ENCODE data around the gene LPCAT1. TPM values are rescaled to one million over a fixed set of nuclear protein-coding genes. Genes with fewer than 3 reads are reported as not detected.

The LPCAT1 gene
- total and polyA plus RNA-seq, 2 of the 4 experiments (the other 2 are of a cell fraction): 17.7 to 33.6 TPM

- Histone ChIP-seq H4K91ac (ENCODE audit: insufficient read depth, low read depth, low read length) (no peak overlapping the region), H2BK20ac (ENCODE audit: low read depth, low read length) (no peak overlapping the region), H2BK5ac (ENCODE audit: low read depth, low read length, poor library complexity, severe bottlenecking) (no peak overlapping the region), H3K18ac (ENCODE audit: low read depth, low read length) (no peak overlapping the region), H2AFZ (replicated peaks; ENCODE audit: low read length, poor library complexity) (no peak overlapping the region), H3K4me3 (ENCODE audit: insufficient read depth, low read depth, low read length) (no peak overlapping the region), H2BK120ac (ENCODE audit: low read depth, low read length) (no peak overlapping the region), H3K14ac (replicated peaks; ENCODE audit: low read depth, low read length) (no peak overlapping the region), H3K27ac (ENCODE audit: insufficient read depth, low read length) (no peak overlapping the region), H3K9me1 (ENCODE audit: insufficient read depth, low read length) (no peaks in the 10 kb centered on the region), H3K4ac (ENCODE audit: low read depth, low read length) (no peak overlapping the region), H4K5ac (ENCODE audit: low read depth, low read length) (no peak overlapping the region), H2BK15ac (ENCODE audit: low read depth, low read length) (no peak overlapping the region), H3K79me1 (ENCODE audit: low read depth in 1 of 2, low read length in 2 of 2) (no peaks in the 10 kb centered on the region), H4K20me1 (ENCODE audit: insufficient read depth, low read length) (no peaks in the 10 kb centered on the region), H3K9me3 (ENCODE audit: control insufficient read depth, insufficient read depth, low read length) (peaks cover 3% of the 10 kb centered on the region; the same call in 1 of the 2 replicates), H3K4me2 (ENCODE audit: low read depth, low read length) (no peak overlapping the region), H3K56ac (ENCODE audit: extremely low read depth, insufficient read depth, low read length) (no peak overlapping the region), H3K27me3 (ENCODE audit: control insufficient read depth, insufficient read depth, low read length) (peaks cover 56% of the 10 kb centered on the region), H2AK9ac (replicated peaks; ENCODE audit: low read depth, low read length, poor library complexity) (no peak overlapping the region), H3K36me3 (ENCODE audit: control insufficient read depth, insufficient read depth, low read length) (no peaks in the 10 kb centered on the region), H3K9ac (ENCODE audit: low read depth, low read length) (no peak overlapping the region), H3K4me1 (ENCODE audit: control insufficient read depth, insufficient read depth, low read length) (no peaks in the 10 kb centered on the region), H2AK5ac (ENCODE audit: low read depth, low read length) (no peak overlapping the region), H4K8ac (ENCODE audit: low read depth in 2 of 2, low read length in 2 of 2) (no peak overlapping the region), H3K23ac (ENCODE audit: low read depth, low read length) (no peak overlapping the region)
- in situ Hi-C loops (cut with MboI; ENCODE audit: low sequenced_read_pairs) (no loop called here), dilution Hi-C loops (cut with HindIII; ENCODE audit: low sequenced_read_pairs, unreplicated experiment) (no loop called here), intact Hi-C loops (cut with micrococcal nuclease) (no loop called here)
- 73% methylated on average over 2 of the region's 5 CpGs; no CpG with 5 or more reads in 1 of the 2 experiments for WGBS, 2 experiments (ENCODE audit: extremely low coverage in 2 of 2, insufficient read length in 1 of 2)
- no peak for TF ChIP-seq NFE2L2 (IDR thresholded peaks at IDR 0.05; ENCODE audit: low read depth, low read length)
- TF ChIP-seq BHLHE40 (IDR thresholded peaks at IDR 0.05; ENCODE audit: low read depth, low read length): no peak
- no peak for TF ChIP-seq CTCF (conservative IDR thresholded peaks at IDR 0.05; ENCODE audit: low read depth, low read length)
- TF ChIP-seq POLR2A (IDR thresholded peaks at IDR 0.05; ENCODE audit: low read depth, low read length): no peak
- no peak for TF ChIP-seq RAD21 (IDR thresholded peaks at IDR 0.05; ENCODE audit: low read length)
- no peak for TF ChIP-seq RFX5 (IDR thresholded peaks at IDR 0.05; ENCODE audit: low read depth, low read length)
- no peak for TF ChIP-seq SMC3 (IDR thresholded peaks at IDR 0.05; ENCODE audit: low read depth, low read length)
- no peak for TF ChIP-seq USF2 (IDR thresholded peaks at IDR 0.05; ENCODE audit: low read depth, low read length)
- TF ChIP-seq MXI1 (IDR thresholded peaks at IDR 0.05; ENCODE audit: borderline replicate concordance, low read depth, low read length): no peak
- no peak for TF ChIP-seq CHD1 (IDR thresholded peaks at IDR 0.05; ENCODE audit: low read depth, low read length)
- TF ChIP-seq ELK1 (IDR thresholded peaks at IDR 0.05; ENCODE audit: borderline replicate concordance, low read depth, low read length): no peak
- TF ChIP-seq RCOR1 (IDR thresholded peaks at IDR 0.05; ENCODE audit: insufficient replicate concordance, low read length): no peak
- no peak for TF ChIP-seq MAFK (IDR thresholded peaks at IDR 0.05; ENCODE audit: low read depth, low read length)
- no peak for TF ChIP-seq CEBPB (IDR thresholded peaks at IDR 0.05; ENCODE audit: low read depth, low read length)
- no peak for TF ChIP-seq MAZ (IDR thresholded peaks at IDR 0.05; ENCODE audit: borderline replicate concordance, low read depth, low read length)
- TF ChIP-seq FOS (IDR thresholded peaks at IDR 0.05; ENCODE audit: low read depth, low read length): no peak
- ATAC-seq (ENCODE audit: low read depth): no peak
- no peak for DNase-seq
- POLR2A ChIA-PET (ENCODE audit: unreplicated experiment): no interaction called here
- CTCF ChIA-PET: no interaction called here
- no TSS peak for BruUV-seq (replicated peaks)
These were observed 75.2 kb downstream of the LPCAT1 start for GRCh38 chr5:1448511-1449011.

Measured in IMR-90 (cell line).